ENCODE measurements around the gene GPRC5C. TPM values are rescaled to one million over a fixed set of nuclear protein-coding genes. Genes with fewer than 3 reads are reported as not detected.

GPRC5C gene
- total and polyA plus RNA-seq, 2 of the 13 experiments (the other 11 are each of a cell fraction or from before 2014, with no cell fraction given): 85.6 to 300 TPM

GRCh38 chr17:74408815-74409214, 23.1 kb upstream of the GPRC5C start:
- no peak for DNase-seq (ENCODE audit: low spot score)
- 61% methylated on average over 4 of the region's 4 CpGs for WGBS (ENCODE audit: low lambda C conversion rate)
- Histone ChIP-seq H3K4me3 (replicated peaks in 1 of 3; ENCODE audit: insufficient read depth in 1 of 3, low read depth in 2 of 3, low read length in 3 of 3) (no peak overlapping the region), H4K20me1 (ENCODE audit: insufficient read depth, low read length) (no peaks in the 10 kb centered on the region), H3K36me3 (replicated peaks in 1 of 2; ENCODE audit: control insufficient read depth in 1 of 2, insufficient read depth in 2 of 2, low read length in 2 of 2) (no peaks in the 10 kb centered on the region), H2AFZ (ENCODE audit: low read length) (no peak overlapping the region), H3K27me3 (ENCODE audit: control insufficient read depth in 1 of 2, insufficient read depth in 2 of 2, low read length in 2 of 2) (peaks cover 7 to 28% of the 10 kb centered on the region in 2 experiments; a peak in 3 of 5 replicates), H3K9me3 (ENCODE audit: low read length) (no peaks in the 10 kb centered on the region), H3K79me2 (ENCODE audit: insufficient read depth, low read length) (no peaks in the 10 kb centered on the region), H3K4me2 (ENCODE audit: low read depth, low read length) (no peak overlapping the region), H3K4me1 (ENCODE audit: insufficient read depth, low read length) (peaks cover 40% of the 10 kb centered on the region), H3K27ac (ENCODE audit: extremely low read length, insufficient read depth, low read length) (no peak overlapping the region), H3K9ac (ENCODE audit: insufficient read depth, low read depth, low read length) (no peak overlapping the region)
- no peak for ATAC-seq
- no peak for FAIRE-seq
- in situ Hi-C loops (cut with HindIII; ENCODE audit: extremely low pct_ligation_motif_present, low pct_unique_long_range_greater_than_20kb) (no loop called here), intact Hi-C loops (cut with micrococcal nuclease; ENCODE audit: unreplicated experiment) (loop anchor here (1.0 kb wide), 1 partner anchor 48 kb away; no protein-coding TSS in a partner anchor)
- POLR2A ChIA-PET: interaction anchor here (1.0 to 3.3 kb wide), 5 partner anchors 8 to 46 kb away, joined by 3 to 21 read pairs (median 8); partner anchors contain the start of gene GPRC5C
- no TSS peak for BruUV-seq (replicated peaks)
- CTCF ChIA-PET (ENCODE audit: low intra/inter-chr PET ratio, low total read pairs): interaction anchor here (1.7 to 2.6 kb wide), 3 partner anchors 25 to 49 kb away, joined by 8 to 43 read pairs (median 14); no protein-coding TSS in a partner anchor
- TF ChIP-seq ZHX1 (CRISPR knock-in tag; IDR thresholded peaks at IDR 0.05; ENCODE audit: low read depth) (no peak), KIAA2018 (CRISPR knock-in tag; IDR thresholded peaks at IDR 0.05; ENCODE audit: borderline replicate concordance) (no peak), ZNF75D (CRISPR knock-in tag; IDR thresholded peaks at IDR 0.05; ENCODE audit: borderline replicate concordance) (no peak)

Data from HepG2 (cell line).